Stimulated activated CD8-positive, alpha-beta memory T cell treated with anti-CD3 and anti-CD28 coated beads, Interleukin-15, amount 100 ng/mL, for 4 hours (primary cell): ENCODE measurements around the gene RALGAPB.

ENCODE experiments used
- DNase-seq, 2 donors: peaks; one replicate each; pipeline ENCODE4 v3.0.0-alpha.2; 2020; ENCODE audit warnings: low read depth in 2 of 2

RALGAPB gene

GRCh38 chr20:38609815-38610214, 137.2 kb downstream of the RALGAPB start:
- no peak for DNase-seq

GRCh38 chr20:38610521-38610920, 137.9 kb downstream of the RALGAPB start:
- DNase-seq = no peak

- DNase-seq = no peak
Measured at GRCh38 chr20:38612751-38613515, 140.3 kb downstream of the RALGAPB start.

GRCh38 chr20:38615283-38615682, 142.6 kb downstream of the RALGAPB start:
- DNase-seq = no peak

GRCh38 chr20:38616457-38616856, 143.8 kb downstream of the RALGAPB start:
- no peak for DNase-seq

GRCh38 chr20:38617011-38617829, 144.6 kb downstream of the RALGAPB start:
- no peak for DNase-seq

GRCh38 chr20:38617830-38618196, 145.2 kb downstream of the RALGAPB start:
- no peak for DNase-seq

GRCh38 chr20:38620441-38620840, 147.8 kb downstream of the RALGAPB start:
- no peak for DNase-seq

GRCh38 chr20:38623061-38623460, 150.4 kb downstream of the RALGAPB start:
- DNase-seq = no peak

- DNase-seq = no peak
Measured at GRCh38 chr20:38624084-38624483, 151.4 kb downstream of the RALGAPB start.

- DNase-seq = no peak
Measured at GRCh38 chr20:38625896-38626295, 153.3 kb downstream of the RALGAPB start.

- no peak for DNase-seq
Measured at GRCh38 chr20:38626921-38627659, 154.4 kb downstream of the RALGAPB start.
